UCSD-AML1 (cell line): ENCODE results near the gene RPL37.
A peak's percentile ranks its signal among the peaks of the same experiment; 100 is the strongest.
"Not testable (repeated sequence)": the region's sequence is repeated elsewhere in the genome, so short reads cannot be mapped to it uniquely, and the experiment has no call there.

Source experiments
- DNase-seq: peaks from one replicate; lab custom pipeline; 2025; ENCODE audit not compliant: unreplicated experiment; lab: John Stamatoyannopoulos, UW

The RPL37 gene

DNA sequence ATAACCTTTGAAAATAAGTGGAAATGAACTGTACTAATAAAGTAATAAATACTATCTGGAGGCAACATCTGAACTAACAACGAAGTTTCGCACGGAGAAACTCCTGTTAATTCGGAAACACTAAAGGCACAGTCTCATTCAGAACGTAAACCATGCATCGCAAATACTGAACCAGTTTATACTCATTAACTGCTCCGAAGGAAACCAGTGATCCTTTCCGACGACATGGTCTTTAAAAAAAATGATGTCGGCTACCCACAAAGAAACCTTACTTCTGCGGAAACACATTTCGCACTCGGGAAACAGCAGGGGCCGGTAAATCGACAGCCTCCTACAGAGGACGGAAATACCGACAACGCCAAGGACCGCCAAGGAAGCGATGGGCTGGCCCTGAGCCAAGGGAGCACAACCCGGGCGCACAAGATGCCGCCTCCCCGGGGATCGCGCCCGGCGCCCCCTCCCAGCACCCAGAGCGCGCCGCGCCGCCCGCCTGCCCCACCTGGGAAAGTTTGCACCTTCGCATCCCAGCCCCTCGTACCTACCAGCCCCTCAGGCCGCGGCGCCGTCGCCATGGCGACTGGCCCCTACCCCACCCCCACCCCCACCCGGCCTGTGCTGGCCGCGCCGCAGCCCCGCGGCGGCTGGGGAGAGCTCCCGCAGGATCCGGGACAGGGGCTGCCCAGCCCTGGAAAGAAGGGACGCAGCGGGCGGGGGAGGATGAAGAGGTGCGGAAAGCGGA lies 37.6 kb downstream of the RPL37 start:
- DNase-seq = peak; percentile 90

DNA sequence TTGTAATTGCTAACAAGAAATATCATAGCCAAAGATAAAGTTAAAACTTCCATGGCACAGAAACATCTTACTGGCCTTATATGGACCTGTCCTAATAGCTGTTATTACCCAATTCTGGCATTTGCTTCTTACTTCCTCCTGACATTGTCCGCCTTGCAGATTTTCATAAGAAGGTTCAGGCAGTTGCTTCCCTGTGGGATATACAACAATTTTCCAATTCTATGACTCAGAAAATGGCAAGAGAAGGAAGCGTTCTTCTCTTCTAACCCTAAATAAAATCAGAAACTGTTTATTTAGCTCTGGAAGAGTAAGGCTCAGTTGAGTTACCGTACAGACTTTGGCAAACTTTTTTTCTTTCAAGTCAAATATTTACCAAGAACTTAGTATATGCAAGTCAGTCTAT lies 38.5 kb downstream of the RPL37 start:
- no peak for DNase-seq

DNA sequence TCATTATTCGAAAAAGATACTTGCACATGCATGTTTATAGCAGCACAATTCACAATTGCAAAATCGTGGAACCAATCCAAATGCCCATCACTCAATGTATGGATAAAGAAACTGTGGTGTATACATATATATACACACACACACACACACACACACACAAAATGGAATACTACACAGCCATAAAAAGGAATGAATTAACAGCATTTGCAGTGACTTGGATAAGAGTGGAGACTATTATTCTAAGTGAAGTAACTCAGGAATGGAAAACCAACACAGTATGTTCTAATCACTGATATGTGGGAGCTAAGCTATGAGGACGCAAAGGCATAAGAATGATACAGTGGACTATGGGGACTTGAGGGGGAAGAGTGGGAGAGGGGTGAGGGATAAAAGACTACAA lies 40.1 kb downstream of the RPL37 start:
- not testable (repeated sequence) for DNase-seq

DNA sequence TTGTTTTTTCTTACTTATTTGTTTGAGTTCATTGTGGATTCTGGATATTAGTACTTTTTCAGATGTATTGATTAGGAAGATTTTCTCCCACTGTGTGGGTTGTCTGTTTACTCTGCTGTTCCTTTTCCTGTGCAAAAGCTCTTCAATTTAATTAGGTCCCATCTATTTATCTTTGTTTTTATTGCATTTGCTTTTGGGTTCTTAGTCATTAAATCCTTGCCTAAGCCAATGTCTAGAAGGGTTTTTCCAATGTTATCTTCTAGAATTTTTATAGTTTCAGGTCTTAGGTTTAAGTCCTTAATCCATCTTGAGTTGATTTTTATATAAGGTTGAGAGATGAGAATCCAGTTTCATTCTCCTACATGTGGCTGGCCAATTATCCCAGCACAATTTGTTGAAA lies 40.7 kb downstream of the RPL37 start:
- not testable (repeated sequence) for DNase-seq

- not testable (repeated sequence) for DNase-seq
These were observed 42.3 kb downstream of the RPL37 start for GRCh38 chr5:40792691-40793090.

- DNase-seq = no peak
These were observed 43.3 kb downstream of the RPL37 start for GRCh38 chr5:40791715-40792139.

GRCh38 chr5:40790947-40791593 lies 44.0 kb downstream of the RPL37 start:
- DNase-seq = no peak

GRCh38 chr5:40788941-40789340 lies 46.1 kb downstream of the RPL37 start:
- DNase-seq = not testable (repeated sequence)

DNA sequence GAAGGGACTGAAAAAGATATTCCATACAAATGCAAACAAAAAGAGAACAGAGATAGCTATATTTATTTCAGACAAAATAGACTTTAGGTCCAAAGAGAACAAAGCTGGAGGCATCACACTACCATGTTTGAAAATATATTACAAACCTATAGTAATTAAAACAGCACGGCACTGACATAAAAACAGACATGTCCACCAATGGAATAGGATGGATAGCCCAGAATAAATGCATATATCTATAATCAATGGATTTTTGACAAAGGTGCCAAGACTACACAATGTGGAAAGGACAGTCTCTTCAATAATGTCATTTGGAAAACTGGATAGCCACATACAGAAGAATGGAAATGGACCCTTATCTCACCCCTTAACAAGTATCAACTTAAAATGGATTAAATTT lies 47.0 kb downstream of the RPL37 start:
- no peak for DNase-seq

DNA sequence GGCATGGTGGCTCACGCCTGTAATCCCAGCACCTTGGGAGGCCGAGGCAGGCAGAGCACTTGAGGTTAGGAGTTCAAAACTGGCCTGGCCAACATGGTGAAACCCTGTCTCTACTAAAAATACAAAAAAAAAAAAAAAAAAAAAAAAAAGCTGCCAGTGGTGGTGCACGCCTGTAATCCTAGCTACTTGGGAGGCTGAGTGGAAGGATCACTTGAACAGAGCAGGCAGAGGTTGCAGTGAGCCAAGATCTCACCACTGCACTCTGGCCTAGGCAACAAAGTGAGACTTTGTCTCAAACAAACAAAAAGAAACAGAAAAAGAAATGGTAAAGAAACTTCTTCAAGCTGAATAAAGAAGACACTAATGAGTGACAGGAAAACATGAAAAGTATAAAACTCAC lies 48.4 kb downstream of the RPL37 start:
- not testable (repeated sequence) for DNase-seq

- DNase-seq = no peak
These were observed 50.1 kb downstream of the RPL37 start for GRCh38 chr5:40784916-40785315.

DNA sequence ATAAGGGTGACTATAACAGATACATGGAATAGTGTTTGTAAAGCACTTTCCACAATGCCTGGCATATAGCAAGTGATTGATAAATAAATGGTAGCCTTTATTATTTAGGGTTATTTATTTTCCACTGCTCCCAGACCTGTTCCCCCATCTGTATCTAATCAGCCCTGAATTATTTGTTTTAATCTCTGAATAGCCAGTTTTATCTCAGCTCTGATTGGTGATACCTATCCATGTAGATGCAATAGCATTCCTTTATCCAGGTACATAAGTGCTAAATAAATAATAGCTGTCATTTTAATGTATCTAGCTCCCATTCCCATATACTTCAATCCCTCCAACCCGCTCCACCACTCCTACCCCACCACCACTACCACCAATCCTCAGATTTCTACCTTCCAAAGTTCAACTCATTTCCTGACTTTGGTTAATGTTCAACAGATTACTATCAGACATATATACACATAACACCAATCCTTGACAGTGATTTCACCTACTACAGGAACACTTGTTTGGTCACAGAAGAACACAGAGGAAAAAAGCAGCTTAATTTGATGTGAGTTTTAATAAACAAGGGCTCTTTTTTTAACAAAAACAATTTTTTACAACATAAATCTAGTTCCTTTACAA lies 50.9 kb downstream of the RPL37 start:
- no peak for DNase-seq

- no peak for DNase-seq
These were observed 53.1 kb downstream of the RPL37 start for GRCh38 chr5:40781843-40782409.

- no peak for DNase-seq
These were observed 54.2 kb downstream of the RPL37 start for GRCh38 chr5:40780858-40781257.

GRCh38 chr5:40780199-40780598 lies 54.8 kb downstream of the RPL37 start:
- no peak for DNase-seq

GRCh38 chr5:40779561-40779960 lies 55.5 kb downstream of the RPL37 start:
- DNase-seq = no peak

DNA sequence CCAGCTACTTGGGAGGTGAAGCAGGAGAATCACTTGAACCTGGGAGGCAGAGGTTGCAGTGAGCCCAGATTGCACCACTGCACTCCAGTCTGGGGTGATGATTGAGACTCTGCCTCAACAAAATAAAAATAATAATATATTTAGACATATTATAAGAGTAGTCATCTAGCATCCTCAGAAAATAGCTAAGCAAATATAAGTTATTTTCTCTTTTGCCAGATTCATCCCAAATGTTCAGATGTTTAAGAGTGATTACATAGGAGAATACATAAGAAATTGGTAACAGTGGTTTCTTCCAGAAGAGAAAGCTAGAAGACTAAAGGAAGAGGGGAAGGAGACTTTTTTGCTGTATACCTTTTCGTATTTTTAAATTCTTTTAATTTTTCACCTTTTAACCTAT lies 56.9 kb downstream of the RPL37 start:
- no peak for DNase-seq

- DNase-seq = no peak
These were observed 58.4 kb downstream of the RPL37 start for GRCh38 chr5:40776658-40776977.

- no peak for DNase-seq
These were observed 59.0 kb downstream of the RPL37 start for GRCh38 chr5:40775846-40776657.
